ENCODE data around the gene RNF149.

- TF ChIP-seq EZH2 (IDR thresholded peaks at IDR 0.05; ENCODE audit: low read length, missing control alignments) (no peak), CTCF (conservative IDR thresholded peaks at IDR 0.05 in 1 of 2, IDR thresholded peaks at IDR 0.05 in 1 of 2; ENCODE audit: low read depth in 1 of 2, low read length in 2 of 2) (no peak)
These were observed 54.6 kb downstream of the RNF149 start for GRCh38 chr2:101253703-101254450.
